Brain pericyte (primary cell): ENCODE data around the gene VPS37B.

Source experiments
- DNase-seq: peaks from one replicate; pipeline ENCODE4 v3.0.0-alpha.2; 2012; ENCODE audit warnings: low read depth, low spot score

Gene VPS37B

DNA sequence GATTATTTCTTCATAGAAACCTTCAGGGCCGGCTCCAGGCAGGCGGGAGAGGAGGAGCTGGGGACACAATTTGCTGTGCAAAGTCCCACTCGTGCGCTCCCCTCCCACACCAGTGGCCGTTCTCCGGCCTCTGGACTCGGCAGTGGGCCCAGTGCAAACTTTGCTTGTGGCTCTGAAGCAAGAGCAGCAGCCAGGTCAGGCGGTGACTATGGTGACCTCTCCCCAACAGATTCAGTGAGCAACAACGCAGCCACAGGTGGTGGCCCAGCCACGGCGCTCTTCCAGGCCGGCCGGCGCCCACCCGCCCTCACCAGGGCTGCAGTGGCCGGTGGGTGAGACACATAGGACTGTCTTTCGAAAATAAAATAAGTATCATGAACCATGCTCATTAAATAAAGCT is 29.5 kb downstream of the VPS37B start:
- DNase-seq, result no peak

DNA sequence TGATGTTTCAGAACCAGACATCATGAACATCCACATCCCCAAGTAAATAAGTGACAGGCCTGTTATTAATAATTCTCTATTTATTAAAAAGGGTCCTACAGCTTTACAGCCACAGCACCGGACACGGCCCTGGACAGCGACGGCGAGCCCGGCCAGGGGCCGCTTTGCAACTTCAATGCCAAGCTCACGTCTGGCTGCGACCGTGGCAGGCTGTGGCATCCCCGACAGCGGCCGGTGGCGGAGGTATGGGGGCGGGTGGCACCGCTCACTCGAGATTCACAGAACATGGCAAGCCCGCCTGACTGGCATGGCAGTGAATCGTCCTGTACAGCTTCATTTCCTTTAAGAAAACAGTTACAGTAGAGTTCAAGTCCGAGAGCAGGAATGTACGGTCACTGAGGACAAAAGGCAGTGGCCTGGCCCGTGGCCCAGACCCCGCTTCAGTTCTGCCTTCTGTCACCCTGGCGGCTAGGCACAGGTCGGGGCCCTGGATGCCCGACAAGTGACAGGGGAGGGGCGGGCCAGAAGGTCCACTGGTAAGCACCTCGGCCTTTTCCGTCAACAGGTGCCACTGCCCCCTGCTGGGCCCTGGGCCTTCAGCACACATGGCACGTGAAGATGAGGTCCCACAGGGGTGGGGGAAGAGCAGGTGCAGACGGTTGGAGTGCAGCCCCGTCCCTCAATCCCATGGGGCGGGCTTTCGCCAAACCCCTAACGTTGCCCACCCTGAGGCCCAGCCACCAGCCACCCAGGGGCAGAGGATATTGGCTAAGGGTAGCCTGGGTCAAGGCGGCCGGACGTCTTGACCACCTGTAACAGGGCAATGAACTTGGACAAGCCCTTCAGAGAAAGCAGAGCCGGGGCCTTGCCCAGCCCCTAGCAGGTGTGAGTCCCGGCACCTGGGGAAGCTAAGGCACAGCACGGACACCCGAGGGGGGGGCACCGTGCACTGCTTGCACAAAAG is 30.4 kb downstream of the VPS37B start:
- no peak for DNase-seq

DNA sequence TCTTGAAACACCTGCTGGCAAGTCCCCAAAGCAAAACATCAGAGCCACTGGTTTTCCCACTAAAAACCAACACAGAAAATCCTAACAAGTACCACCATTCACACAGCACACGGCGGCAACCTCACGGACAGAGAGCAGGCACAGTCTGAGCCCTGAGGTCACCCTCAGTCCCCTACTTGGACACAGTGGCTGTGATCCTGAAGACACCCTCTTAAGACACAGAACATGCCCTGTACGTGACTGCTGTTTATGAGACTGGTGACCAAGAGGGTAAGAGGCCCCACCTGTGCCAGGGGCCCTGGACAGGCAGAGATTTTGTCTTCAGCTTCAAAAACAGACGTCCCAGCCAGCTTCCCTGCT is 31.1 kb downstream of the VPS37B start:
- DNase-seq, result no peak

DNA sequence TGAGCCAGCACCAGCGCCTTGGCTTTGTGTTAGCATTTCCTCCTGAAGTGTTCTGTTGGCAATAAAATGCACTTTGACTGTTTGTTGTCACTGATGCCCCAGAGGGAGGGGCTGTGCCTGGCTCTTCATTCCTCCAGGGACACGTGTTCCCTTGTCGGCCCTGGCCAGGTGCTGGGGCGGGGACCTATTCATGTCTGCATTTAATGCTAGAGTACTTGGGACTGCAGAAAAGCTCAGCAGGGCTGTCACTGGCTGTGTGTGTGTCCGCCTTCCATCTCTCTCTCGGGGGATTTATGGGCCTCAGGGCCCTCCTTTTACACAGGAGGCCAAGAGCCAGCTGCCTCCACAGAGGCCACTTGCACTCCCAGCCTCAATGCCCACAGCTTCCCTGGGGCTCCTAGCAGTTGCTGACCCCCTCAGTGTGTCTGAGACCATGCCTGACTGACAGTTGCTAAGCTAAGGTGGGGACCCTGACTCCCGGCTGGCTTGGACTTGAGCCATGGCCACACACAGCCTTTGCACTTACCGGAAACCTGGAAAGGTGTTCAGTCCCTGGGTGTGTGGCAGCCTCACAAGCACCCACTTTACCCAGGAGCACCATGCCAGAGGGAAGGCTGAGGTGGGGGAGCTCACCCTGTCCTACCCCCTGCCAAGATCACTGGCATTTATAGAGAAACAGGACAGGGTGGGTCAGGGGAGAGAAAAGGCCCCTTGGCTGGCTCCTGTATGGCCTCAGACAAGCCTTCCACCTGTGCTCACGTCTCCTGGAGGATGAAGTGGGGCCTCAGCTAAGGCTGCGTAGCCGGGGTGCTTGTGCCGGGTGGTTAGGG is 32.8 kb downstream of the VPS37B start:
- no peak for DNase-seq

DNA sequence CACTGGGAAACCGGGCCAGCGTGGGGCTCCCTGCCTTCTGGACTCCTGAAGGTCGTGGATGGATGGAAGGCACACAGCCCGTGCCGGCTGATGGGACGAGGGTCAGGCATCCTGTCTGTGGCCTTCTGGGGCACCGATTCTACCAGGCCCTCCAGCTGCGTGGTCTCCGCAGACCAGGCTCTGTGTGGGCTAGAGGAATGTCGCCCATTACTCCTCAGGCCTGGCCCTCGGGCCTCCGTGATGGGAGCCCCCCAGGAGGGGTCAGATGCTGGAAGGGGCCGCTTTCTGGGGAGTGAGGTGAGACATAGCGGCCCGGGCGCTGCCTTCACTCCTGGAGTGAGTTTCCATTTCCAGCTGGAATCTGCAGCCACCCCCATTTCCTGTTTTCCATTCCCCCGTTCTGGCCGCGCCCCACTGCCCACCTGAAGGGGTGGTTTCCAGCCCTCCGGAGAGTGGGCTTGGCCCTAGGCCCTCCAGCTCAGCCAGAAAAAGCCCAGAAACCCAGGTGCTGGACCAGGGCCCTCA is 33.8 kb downstream of the VPS37B start:
- no peak for DNase-seq

DNA sequence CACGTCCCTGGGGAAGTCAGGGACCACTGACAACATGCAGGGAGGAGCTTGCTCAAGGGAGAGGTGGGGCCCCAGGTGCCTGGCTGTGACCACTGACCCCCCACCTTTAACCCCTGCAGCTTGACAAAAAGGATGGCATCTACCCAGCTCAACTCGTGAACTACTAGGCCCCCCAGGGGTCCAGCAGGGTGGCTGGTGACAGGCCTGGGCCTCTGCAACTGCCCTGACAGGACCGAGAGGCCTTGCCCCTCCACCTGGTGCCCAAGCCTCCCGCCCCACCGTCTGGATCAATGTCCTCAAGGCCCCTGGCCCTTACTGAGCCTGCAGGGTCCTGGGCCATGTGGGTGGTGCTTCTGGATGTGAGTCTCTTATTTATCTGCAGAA is 34.3 kb downstream of the VPS37B start:
- DNase-seq, result no peak

DNA sequence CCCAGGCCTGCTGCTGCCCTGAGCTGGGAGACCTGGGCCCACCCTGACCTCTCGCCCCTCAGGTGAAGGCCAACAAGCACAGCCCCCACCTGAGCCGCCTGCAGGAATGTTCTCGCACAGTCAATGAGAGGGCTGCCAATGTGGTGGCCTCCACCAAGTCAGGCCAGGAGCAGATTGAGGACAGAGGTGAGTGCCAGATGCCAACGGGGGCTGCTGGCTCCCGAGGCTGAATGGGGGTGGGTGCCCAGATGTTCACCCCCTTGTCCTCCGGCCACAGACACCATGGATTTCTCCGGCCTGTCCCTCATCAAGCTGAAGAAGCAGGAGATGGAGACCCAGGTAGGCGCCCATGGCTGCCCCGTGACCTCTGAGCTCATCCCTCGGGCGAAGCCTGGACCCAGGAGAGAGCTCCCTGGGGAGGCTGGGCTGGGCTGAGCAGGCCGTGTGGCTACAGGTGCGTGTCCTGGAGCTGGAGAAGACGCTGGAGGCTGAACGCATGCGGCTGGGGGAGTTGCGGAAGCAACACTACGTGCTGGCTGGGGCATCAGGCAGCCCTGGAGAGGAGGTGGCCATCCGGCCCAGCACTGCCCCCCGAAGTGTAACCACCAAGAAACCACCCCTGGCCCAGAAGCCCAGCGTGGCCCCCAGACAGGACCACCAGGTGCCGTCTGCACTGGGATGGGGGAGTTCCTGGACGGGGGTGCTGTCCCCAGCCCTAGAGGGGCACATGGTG is 34.9 kb downstream of the VPS37B start:
- DNase-seq, result no peak

DNA sequence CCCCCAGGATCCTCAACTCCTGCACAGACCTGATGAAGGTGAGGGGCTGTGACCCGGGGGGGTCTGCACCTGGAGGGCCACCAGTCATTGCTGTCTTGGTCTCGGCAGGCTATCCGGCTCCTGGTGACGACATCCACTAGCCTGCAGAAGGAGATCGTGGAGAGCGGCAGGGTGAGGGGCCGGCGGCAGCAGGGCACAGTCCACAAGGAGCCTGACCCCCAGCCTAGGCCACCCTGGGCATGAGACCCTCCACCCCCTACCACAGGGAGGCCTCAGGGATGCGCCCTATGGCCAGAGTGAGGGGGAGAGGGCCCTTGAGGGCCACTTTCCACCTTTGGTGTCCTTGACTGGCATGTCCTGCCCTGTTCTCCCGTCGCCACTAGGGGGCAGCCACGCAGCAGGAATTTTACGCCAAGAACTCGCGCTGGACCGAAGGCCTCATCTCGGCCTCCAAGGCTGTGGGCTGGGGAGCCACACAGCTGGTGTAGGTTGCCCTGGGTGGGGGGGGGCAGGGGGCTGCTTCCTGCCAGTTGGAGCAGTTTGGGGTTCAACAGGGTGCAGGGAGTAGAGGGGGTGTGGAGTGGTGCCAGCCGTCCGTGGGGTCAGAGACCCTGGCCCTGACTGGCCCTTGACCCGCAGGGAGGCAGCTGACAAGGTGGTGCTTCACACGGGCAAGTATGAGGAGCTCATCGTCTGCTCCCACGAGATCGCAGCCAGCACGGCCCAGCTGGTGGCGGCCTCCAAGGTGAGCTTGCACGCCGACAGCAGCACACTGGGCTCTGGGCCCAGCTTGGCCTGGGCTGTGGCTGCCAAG is 35.7 kb downstream of the VPS37B start:
- no peak for DNase-seq

DNA sequence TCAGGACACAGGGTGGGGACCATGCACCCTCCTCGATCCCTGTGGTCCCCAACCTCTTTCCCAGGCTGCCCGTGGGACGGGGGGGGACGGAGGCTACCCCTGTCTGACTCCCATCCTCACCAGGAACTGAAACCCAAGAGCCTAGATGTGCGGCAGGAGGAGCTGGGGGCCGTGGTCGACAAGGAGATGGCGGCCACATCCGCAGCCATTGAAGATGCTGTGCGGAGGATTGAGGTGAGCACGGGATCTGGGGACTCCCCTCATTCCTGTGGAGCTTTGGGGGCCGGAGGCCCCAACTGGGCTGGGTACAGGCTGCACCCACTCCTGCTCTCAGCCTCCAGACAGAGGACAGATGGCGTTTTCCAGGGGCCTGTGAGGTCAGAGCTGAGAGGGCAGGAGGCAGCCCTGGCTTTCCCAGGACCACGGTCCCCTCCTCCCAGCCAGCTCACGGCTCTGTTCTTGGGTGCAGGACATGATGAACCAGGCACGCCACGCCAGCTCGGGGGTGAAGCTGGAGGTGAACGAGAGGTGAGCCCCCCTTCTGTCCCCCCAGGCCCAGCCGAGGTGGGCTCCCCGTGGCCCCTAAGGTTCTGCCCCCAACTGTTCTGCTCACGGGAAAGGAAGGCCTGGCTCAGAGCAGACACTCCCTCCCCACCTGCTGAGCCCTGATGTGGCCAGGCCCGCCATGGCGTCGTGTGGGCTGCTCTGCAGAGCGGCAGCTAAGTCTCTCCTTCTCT is 36.5 kb downstream of the VPS37B start:
- no peak for DNase-seq

DNA sequence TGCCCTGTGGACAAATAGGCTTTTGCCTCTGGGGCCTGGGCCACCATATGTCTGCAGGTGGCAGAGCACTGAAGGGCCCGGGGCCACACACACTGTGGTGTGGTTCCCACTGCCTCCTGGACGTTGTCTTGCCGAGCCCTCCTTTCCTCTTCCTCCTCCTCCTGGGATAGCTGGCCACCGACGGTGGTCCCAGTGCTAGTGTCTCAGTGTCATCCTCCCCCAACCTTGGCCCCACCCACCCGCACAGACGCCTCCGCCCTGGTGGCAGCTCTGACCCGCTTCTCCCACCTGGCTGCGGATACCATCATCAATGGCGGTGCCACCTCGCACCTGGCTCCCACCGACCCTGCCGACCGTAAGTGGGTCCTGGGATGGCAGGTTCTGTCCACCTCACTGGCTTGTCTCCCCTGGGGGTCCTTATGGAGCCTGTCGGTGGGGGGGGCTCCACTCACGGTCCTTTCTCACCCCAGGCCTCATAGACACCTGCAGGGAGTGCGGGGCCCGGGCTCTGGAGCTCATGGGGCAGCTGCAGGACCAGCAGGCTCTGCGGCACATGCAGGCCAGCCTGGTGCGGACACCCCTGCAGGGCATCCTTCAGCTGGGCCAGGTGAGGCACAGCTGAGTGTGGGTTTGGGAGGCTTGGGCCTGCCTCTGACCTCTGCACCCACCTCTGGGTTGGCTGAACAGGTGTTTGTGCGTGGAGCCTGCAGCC is 37.2 kb downstream of the VPS37B start:
- no peak for DNase-seq

DNA sequence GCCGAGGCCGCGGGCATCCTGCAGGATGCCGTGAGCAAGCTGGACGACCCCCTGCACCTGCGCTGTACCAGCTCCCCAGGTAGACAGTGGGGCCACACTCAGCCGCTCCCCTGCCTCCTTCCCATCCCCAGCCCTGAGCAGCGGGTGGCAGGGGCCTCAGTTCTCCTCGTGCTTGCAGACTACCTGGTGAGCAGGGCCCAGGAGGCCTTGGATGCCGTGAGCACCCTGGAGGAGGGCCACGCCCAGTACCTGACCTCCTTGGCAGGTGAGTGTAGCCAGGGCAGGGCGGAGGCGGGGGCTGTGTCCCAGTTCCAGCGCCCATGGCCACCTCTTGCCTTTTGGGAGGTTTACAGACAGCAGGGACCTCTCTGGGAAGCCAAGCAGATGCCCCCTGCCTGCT is 37.8 kb downstream of the VPS37B start:
- DNase-seq, result no peak

DNA sequence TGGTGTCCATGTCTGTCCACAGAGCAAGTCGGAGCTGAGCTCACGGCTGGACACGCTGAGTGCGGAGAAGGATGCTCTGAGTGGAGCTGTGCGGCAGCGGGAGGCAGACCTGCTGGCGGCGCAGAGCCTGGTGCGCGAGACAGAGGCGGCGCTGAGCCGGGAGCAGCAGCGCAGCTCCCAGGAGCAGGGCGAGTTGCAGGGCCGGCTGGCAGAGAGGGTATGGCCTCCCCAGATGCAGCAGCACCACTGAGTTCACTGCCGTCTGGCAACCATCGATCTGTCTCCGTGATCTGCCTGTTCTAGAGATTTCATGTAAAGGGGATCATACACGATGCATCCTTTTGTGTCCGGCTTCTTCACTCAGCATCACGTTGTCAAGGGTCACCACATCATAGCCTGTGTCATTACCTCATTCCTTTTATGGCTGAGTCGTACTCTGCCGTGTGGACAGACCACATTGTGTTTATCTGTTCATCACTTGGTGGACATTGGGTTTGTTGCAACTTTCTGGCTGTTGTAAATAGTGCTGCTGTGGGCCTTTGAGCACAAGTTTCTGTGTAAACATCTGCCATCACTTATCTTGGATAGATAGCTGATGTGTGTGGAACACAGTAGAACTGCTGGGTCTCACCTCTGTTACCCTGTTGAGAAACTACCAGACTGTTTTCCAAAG is 38.8 kb downstream of the VPS37B start:
- no peak for DNase-seq

DNA sequence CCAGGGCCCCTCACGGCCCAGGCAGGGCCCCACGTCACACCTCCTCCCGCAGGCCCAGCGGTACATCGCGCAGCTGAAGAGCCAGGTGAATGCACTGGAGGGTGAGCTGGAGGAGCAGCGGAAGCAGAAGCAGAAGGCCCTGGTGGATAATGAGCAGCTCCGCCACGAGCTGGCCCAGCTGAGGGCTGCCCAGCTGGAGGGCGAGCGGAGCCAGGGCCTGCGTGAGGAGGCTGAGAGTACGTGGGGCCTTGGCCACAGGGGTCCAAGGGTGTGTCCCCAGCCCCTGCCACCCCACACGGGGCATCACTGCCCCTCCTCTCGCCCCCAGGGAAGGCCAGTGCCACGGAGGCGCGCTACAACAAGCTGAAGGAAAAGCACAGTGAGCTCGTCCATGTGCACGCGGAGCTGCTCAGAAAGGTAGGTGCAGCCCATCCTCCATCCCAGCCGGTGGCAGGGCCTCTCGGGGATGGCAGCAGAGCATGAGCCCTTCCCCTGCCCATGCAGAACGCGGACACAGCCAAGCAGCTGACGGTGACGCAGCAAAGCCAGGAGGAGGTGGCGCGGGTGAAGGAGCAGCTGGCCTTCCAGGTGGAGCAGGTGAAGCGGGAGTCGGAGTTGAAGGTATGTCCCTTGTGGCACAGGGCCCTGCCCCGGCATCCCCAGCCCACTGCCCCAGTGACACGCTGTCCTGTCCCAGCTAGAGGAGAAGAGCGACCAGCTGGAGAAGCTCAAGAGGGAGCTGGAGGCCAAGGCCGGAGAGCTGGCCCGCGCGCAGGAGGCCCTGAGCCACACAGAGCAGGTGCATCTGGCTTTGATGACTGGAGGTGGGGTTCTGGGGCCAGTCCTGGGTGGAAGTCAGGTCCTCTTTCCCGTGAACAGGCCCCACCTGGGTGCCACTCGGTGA is 39.7 kb downstream of the VPS37B start:
- no peak for DNase-seq

DNA sequence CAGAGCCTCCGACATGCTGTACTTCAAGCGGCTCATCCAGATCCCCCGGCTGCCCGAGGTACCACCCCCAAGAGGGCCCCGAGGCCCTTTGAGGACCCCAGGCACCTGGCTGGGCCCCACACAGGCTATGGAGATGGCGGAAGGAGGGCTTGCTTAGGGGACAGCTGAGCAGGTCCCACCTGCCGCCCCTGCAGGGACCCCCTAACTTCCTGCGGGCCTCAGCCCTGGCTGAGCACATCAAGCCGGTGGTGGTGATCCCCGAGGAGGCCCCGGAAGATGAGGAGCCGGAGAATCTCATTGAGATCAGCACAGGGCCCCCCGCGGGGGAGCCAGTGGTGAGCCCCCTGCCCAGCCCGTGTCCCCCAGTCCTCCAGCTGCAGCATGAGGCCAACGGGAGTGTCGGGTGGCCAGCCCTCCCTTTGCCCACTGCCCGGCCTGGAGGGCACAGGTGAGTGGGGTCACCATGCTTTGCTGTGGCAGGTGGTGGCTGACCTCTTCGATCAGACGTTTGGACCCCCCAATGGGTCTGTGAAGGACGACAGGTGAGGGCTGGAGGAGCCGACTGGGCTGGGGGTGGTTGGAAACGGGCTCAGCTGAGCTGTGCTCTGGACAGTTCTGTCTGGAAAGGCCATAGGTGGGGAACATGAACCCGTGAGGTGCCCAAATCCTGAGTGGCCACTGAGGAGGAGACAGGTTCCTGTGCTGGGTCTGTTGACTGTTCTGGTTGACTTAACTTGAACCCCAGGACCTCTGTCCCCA is 40.7 kb downstream of the VPS37B start:
- DNase-seq, result no peak

DNA sequence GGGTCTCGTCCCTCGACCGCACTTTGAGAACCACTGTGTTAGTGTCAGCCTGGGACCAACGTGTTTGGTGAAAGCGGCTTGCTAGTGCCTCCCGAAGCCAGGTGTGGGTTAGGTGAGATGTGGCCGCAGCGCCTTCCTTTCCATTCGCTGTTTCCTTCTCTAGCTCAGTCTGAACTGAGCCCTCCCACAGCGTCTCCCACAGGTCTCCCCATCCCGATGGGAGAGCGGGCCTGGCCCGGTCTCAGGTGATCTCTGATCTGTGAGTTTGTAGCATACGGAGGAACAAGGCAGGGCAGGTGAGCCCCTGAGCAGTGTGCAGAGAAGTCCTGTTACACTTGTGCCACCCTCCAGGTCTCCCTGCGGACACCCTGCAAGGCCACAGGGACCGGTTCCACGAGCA is 41.4 kb downstream of the VPS37B start:
- DNase-seq, result no peak

DNA sequence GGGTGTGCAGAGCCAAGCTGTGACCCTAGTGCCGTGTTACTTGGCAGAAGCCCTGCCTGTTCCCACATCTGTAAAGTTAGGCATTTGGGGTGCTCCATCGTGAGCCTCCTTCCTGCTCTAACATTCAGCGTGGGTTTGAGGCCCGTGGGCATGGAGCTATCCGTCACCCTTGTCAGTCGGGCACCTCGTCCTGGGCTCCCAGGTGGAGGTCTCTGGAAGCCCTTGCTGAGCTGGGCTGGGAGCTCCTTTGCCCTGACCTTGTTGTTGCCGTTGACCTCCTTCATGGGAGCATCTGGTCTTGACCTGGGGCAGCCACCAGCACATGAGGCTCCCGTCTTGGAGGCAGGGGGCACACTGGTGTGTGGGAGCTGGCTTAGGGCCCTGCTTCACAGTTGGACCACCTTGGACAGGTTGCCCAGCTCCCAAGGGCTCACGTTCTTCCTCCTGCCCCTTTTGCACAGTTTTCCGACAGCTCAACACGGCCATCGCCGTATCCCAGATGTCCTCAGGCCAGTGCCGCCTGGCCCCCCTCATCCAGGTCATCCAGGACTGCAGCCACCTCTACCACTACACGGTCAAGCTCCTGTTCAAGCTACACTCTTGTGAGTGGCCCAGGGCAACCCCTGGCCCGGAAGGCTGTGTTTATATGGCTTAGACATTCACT is 42.2 kb downstream of the VPS37B start:
- DNase-seq, result no peak
